ENCODE measurements around the gene SPATA32. TPM values are rescaled to one million over a fixed set of nuclear protein-coding genes. Genes with fewer than 3 reads are reported as not detected.

Gene SPATA32
- total RNA-seq, 2 donors from 2014 or later, result 3.2 TPM; not detected in 1

DNA sequence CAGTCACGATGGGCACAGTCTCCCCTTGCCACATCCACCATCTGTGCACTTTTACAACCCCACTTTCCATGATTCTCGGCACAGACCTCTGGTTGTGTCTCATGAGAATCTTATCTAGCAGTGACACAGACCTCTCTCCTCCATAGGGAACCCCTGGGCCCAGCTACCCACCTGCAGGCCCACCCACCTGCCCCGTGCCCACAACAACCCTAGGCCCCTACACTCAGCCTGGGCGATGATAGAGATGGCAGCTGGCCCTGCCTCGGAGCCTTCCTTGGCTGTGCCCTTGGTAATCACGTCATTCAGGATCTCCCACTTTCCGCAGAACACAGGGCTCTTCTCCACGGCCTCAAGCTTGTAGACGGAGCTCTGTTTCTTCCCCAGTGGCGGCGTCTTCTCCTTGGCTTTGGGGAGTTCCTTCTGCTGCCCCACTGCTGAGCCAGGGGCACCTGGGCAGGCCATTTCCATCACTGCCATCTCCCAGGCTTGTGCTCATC is 28.4 kb upstream of the SPATA32 start:
- DNase-seq (ENCODE audit: low spot score), result no peak
- Histone ChIP-seq H3K4me1 (replicated peaks) (peaks cover 32% of the 10 kb centered on the region), H3K9me3 (no peaks in the 10 kb centered on the region), H3K4me3 (no peak overlapping the region), H3K27ac (peak overlapping the region in 1 of 2 donors; percentile 58), H3K36me3 (peaks cover 0 to 8% of the 10 kb centered on the region in 2 donors), H3K27me3 (replicated peaks; ENCODE audit: insufficient read depth) (no peaks in the 10 kb centered on the region)
- TF ChIP-seq POLR2A (IDR thresholded peaks at IDR 0.05), result no peak
- TF ChIP-seq, protein P1, sequence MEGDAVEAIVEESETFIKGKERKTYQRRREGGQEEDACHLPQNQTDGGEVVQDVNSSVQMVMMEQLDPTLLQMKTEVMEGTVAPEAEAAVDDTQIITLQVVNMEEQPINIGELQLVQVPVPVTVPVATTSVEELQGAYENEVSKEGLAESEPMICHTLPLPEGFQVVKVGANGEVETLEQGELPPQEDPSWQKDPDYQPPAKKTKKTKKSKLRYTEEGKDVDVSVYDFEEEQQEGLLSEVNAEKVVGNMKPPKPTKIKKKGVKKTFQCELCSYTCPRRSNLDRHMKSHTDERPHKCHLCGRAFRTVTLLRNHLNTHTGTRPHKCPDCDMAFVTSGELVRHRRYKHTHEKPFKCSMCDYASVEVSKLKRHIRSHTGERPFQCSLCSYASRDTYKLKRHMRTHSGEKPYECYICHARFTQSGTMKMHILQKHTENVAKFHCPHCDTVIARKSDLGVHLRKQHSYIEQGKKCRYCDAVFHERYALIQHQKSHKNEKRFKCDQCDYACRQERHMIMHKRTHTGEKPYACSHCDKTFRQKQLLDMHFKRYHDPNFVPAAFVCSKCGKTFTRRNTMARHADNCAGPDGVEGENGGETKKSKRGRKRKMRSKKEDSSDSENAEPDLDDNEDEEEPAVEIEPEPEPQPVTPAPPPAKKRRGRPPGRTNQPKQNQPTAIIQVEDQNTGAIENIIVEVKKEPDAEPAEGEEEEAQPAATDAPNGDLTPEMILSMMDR (IDR thresholded peaks at IDR 0.05), result no peak
- no peak for TF ChIP-seq POLR2AphosphoS5 (IDR thresholded peaks at IDR 0.05)
- WGBS, result 84% methylated on average over 11 of the region's 11 CpGs
- intact Hi-C loops (cut with DNase I), result no loop called here

DNA sequence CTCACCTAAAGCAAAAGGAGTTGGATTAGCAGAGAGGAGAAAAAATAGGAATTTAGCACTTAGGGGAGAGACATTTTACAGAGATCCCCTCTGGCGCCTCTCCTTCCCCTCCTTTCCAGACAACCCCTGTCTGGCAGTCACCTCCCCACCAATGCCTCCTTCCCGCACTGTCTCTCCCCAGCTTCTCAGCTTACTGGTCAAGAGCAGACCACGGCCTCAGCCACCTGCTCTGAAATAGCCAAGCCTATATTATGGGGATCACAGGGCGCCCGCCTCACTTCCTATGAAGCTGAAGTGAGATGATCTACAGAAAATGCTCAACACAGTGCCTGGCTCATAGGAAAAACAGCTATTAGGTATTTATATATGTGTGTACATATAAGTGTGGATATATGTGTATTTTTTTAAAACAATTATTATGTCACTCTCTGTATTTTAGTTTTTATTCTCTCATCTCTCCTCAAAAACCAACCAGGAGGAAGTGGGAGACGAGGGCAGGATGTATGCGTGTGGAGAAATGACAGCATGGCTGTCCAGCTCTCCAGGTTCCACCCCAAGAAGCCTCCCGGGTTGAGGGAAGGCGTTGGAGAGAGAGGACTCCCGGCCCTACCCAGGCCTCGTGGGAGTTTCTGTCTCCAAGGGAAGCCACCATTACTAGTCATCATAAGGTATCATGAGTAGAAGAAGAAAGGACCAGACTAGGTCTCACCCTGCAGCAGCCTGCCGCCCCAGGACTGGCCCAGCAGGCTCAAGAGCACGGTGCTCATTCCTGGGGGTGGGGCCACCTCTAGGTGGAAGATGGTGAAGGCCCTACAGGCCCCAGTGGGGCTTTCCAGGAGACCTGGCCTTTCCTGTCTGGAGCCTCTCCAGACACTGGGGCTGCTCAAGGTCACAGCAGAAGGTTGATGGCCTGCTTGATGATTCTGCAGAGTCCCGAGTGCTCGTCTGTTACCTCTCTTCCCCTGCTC is 27.7 kb upstream of the SPATA32 start:
- H3K27me3 ChIP-seq (replicated peaks; ENCODE audit: insufficient read depth), result no peaks in the 10 kb centered on the region
- 71% methylated on average over 15 of the region's 15 CpGs for WGBS
- peaks cover 24% of the 10 kb centered on the region for H3K4me1 ChIP-seq (replicated peaks)
- peak overlapping the region; percentile 40 to 58 for H3K27ac ChIP-seq
- no peak overlapping the region for H3K4me3 ChIP-seq
- TF ChIP-seq POLR2A (IDR thresholded peaks at IDR 0.05) (no peak), POLR2AphosphoS5 (IDR thresholded peaks at IDR 0.05) (no peak)
- TF ChIP-seq, protein P1 (IDR thresholded peaks at IDR 0.05), result no peak
- no peak for DNase-seq (ENCODE audit: low spot score)
- no peaks in the 10 kb centered on the region for H3K9me3 ChIP-seq
- intact Hi-C loops (cut with DNase I), result no loop called here
- peaks cover 0 to 11% of the 10 kb centered on the region in 2 donors for H3K36me3 ChIP-seq

DNA sequence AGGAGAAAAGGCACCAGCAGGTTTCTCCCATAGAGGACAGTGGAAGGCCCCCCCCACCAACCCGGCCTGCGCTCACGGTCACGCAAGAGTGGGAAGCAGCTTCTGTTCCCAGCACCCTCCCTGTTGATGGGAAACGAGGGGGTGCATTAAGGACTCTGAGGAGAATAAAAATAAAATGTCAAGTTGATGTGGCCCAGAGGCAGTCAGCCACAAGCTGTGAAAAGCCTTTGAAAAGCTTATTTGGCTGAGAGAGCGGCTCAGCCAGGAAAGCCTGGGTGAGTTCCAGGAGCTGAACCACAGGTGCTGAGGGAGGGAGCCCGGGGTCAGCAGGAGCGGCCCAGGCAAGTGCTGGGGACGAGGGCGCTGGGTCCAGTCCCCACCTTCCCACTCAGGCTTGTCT is 26.9 kb upstream of the SPATA32 start:
- H3K4me1 ChIP-seq (replicated peaks), result peaks cover 18% of the 10 kb centered on the region
- H3K27ac ChIP-seq, result peak overlapping the region; percentile 40 to 58
- DNase-seq (ENCODE audit: low spot score), result peak; percentile 68
- WGBS, result 15% methylated on average over 10 of the region's 10 CpGs
- intact Hi-C loops (cut with DNase I), result no loop called here
- H3K9me3 ChIP-seq, result no peaks in the 10 kb centered on the region
- TF ChIP-seq POLR2AphosphoS5 (IDR thresholded peaks at IDR 0.05) (peak; percentile 69), POLR2A (IDR thresholded peaks at IDR 0.05) (no peak)
- H3K4me3 ChIP-seq, result no peak overlapping the region
- peaks cover 0 to 18% of the 10 kb centered on the region in 2 donors for H3K36me3 ChIP-seq
- no peaks in the 10 kb centered on the region for H3K27me3 ChIP-seq (replicated peaks; ENCODE audit: insufficient read depth)

DNA sequence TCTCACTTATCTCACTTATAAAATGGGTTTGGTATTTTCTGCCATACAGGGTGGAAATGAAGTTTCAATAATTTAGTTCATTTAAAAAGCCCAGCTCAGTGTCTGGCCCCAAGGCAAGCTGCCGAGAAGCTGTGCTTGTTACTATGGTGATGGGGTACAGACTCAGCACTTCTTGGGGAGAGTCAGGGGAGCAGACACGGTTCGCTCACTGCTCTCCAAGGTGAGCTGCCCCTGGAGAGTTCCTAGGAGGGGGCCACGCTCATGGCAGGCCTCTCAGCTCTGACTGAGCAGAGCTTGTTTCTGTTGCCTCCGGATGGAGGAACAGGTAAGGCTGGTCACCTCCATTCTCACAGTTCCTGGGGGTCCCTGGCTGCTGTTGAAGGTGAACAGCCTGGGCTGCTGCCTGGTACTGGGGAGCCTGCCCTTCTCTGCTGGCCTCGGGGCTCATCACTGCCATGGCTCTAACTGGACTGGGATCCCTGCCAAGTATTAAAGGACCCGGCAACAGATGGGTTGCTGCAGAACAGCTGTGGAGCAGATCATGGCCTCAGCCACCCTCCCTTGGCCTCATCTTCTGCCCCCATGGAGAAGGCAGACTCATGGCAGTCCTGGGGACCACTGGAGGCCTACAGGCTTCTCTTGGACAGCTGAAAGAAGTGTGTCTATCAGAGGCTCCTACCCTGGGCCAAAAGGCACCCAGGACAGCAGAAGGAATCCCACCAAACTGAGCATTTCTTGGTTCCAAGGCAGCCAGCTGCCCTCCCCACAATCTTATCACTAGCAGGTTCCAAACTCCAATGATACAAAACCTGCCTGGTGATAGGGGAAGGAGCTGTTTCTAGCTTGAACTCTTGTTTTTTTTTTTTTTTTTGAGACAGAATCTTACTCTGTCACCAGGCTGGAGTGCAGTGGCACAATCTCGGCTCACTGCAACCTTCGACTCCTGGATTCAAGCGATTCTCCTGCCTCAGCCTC is 25.9 kb upstream of the SPATA32 start:
- WGBS, result 60% methylated on average over 10 of the region's 10 CpGs
- no peaks in the 10 kb centered on the region for H3K9me3 ChIP-seq
- no peak overlapping the region for H3K4me3 ChIP-seq
- H3K36me3 ChIP-seq, result peaks cover 0 to 23% of the 10 kb centered on the region in 2 donors
- intact Hi-C loops (cut with DNase I), result no loop called here
- DNase-seq (ENCODE audit: low spot score), result no peak
- H3K27ac ChIP-seq, result peak overlapping the region; percentile 40 to 58
- TF ChIP-seq, protein P1 (IDR thresholded peaks at IDR 0.05), result no peak
- TF ChIP-seq POLR2AphosphoS5 (IDR thresholded peaks at IDR 0.05) (no peak), POLR2A (IDR thresholded peaks at IDR 0.05) (no peak)
- peaks cover 8% of the 10 kb centered on the region for H3K4me1 ChIP-seq (replicated peaks)
- no peaks in the 10 kb centered on the region for H3K27me3 ChIP-seq (replicated peaks; ENCODE audit: insufficient read depth)

DNA sequence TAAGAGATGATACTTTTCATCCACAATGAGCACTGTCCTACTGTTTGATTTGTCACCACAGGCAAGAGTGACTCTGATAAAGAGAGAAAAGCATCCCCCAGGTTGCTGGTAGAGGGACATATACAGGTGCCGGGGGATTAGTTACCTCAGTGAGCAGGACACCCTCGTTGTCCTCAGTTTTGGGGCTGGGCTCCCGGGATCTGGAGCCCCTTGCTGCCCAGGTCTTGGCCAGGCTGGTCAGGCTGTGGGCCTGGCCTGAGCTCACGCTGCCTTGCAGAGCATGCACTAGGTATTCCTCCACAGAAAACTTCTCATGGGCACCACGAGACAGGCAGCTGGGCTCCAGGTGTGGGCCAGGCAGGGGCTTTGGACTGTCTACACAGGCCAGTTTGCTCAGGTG is 24.4 kb upstream of the SPATA32 start:
- Histone ChIP-seq H3K36me3 (peaks cover 0 to 23% of the 10 kb centered on the region in 2 donors), H3K27ac (no peak overlapping the region), H3K4me3 (no peak overlapping the region), H3K4me1 (replicated peaks) (peaks cover 4% of the 10 kb centered on the region), H3K27me3 (replicated peaks; ENCODE audit: insufficient read depth) (no peaks in the 10 kb centered on the region), H3K9me3 (no peaks in the 10 kb centered on the region)
- 86% methylated on average over 5 of the region's 5 CpGs for WGBS
- DNase-seq (ENCODE audit: low spot score), result no peak
- intact Hi-C loops (cut with DNase I), result no loop called here
- TF ChIP-seq POLR2AphosphoS5 (IDR thresholded peaks at IDR 0.05) (no peak), POLR2A (IDR thresholded peaks at IDR 0.05) (no peak)
- TF ChIP-seq, protein P1 (IDR thresholded peaks at IDR 0.05), result no peak
